SK-N-DZ (cell line): Measurements from ENCODE around the gene MIA3.

Experiments
- DNase-seq: peaks from one replicate; pipeline ENCODE4 v3.0.0-alpha.2; 2015; ENCODE audit warnings: low spot score

Gene MIA3

GRCh38 chr1:222622765-222623164 is 4.9 kb downstream of the MIA3 start:
- DNase-seq = no peak

- DNase-seq = no peak
Observed at GRCh38 chr1:222623458-222623857, 5.6 kb downstream of the MIA3 start.

GRCh38 chr1:222624214-222624613 is 6.3 kb downstream of the MIA3 start:
- no peak for DNase-seq

DNA sequence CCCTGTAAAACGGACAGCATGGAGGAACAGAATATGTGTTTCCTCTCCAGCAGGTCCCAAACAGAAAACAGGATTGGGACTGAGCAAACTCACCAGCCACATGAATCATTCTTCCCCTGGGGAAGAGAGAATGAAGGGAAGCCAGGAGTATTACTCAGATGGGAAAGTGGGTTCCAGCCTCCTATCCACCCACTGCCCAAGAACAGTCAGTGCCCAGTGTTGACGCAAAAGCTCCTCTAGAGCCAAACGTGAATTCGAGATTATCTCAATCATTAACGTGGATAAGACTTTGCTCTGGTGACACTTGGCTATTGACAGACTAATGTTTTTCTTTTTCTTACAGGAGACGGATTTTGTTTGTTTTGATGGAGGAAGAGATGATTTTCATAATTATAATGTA is 9.3 kb downstream of the MIA3 start:
- DNase-seq = no peak

GRCh38 chr1:222629921-222630535 is 12.1 kb downstream of the MIA3 start:
- DNase-seq = no peak

GRCh38 chr1:222631611-222632208 is 13.8 kb downstream of the MIA3 start:
- no peak for DNase-seq

DNA sequence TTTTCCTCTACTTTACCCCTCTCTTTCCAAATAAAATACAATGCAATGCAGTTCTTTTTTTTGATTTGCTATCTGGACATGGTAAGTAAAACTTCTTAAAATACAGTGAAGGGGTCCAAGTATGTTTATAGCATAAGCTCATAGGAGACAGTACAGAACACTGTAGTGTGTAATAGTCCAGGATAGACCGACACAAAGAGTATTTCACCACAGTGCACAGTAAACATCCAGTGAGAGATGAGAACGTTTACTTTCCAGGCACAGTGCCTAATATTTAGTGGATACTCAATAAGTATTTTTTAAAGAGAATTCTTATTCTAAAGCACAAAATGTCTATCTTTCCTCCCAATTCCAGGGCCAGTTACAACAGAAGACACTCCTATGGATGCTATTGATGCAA is 14.9 kb downstream of the MIA3 start:
- DNase-seq = no peak

- DNase-seq = peak; percentile 84
Observed at GRCh38 chr1:222634180-222635013, 16.5 kb downstream of the MIA3 start.

- DNase-seq = no peak
Observed at GRCh38 chr1:222641269-222641948, 23.5 kb downstream of the MIA3 start.

- no peak for DNase-seq
Observed at GRCh38 chr1:222642468-222642867, 24.6 kb downstream of the MIA3 start.

GRCh38 chr1:222643606-222643937 is 25.7 kb downstream of the MIA3 start:
- no peak for DNase-seq

- DNase-seq = peak; percentile 97
Observed at GRCh38 chr1:222643938-222644635, 26.2 kb downstream of the MIA3 start.

- no peak for DNase-seq
Observed at GRCh38 chr1:222644636-222644980, 26.7 kb downstream of the MIA3 start.

DNA sequence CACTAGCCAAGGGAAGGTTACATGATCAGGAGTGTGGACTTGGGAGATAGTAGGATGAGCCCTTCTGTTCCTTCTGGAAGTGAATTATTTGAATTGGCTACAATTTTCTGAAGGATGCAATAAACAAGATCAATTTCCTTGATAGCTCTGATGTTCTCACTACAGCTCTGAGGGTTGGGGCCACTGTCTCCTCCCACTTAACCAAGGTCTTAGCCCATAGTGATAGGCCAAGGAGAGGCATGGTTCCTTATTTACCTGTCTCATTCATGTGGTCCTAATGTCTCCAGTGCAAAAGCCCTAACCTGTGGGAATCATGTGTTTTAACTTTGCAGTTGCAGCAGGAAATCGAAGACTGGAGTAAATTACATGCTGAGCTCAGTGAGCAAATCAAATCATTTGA is 34.8 kb downstream of the MIA3 start:
- DNase-seq = no peak

DNA sequence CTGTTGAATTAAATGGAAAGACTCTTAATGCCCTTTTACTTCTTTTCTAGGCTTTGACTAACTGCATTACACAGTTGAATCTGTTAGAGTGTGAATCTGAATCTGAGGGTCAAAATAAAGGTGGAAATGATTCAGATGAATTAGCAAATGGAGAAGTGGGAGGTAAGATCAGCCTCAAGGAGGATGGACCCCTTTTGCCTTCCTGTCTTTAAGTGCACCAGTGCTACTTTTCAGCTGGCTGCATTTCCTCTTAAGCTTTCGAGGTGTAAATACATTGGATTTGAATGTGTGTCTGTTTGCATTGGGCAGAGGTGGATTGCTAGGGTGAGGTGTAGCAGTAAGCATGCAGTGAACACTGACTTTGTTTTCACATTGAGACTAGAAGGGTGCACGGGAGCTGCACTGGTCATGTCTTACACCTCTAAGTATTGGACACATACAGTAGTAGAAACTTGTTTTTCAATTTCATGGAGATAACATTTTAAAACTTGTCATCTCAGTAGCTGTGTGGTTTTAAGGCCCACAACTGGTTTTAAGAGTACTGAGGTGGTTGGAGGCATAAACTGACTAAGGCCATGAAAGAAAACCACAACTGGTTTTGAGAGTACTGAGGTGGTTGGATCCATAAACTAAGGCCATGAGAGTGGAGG is 35.4 kb downstream of the MIA3 start:
- no peak for DNase-seq

DNA sequence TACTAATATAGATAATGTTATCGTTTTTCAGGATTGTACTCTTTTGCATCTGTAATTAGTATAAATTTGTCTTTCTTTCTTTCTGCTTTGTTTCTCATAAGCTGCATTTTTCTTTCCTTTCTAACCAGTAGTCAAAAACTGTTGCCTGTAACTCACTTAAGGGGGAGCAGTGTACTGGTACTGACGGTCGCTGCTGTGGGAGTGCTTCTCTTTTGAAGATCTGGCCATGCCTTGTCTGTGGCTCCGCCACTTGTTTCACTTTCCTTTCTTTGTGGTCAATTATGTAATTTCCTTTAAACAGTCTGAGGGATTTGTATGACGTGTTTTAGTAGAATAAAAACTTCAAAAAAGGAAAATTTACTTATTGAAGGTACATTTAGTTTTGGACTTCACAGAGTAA is 37.0 kb downstream of the MIA3 start:
- no peak for DNase-seq

- DNase-seq = no peak
Observed at GRCh38 chr1:222656391-222657155, 38.7 kb downstream of the MIA3 start.

- no peak for DNase-seq
Observed at GRCh38 chr1:222657899-222658298, 40.0 kb downstream of the MIA3 start.

DNA sequence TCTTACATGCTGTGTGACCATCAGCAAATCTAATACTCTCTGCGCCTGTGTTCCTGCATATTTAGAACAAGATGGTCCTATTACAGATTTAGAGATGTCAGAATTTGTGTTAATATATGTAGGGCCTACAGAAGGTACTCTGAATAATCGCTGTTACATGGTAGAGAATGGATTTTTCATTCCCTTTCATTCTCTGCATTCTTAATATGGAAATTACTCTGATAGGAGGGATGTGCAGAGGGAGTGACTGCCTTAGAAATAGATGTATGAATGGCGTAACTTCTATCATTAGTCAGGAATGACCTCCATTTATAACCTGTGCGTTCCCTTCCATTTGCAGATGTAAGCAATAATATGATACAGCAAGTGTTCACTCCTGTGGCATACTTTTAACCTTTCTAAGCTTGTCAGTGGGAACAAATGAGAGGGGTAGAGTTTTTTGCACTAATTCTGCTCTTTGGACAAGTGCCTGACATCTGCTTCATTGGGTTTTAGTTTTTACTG is 45.6 kb downstream of the MIA3 start:
- no peak for DNase-seq

- no peak for DNase-seq
Observed at GRCh38 chr1:222665964-222666363, 48.1 kb downstream of the MIA3 start.
